B cell (primary cell): ENCODE data around the gene PRRG2. TPM values are rescaled to one million over a fixed set of nuclear protein-coding genes. Genes with fewer than 3 reads are reported as not detected.

ENCODE experiments used
- ATAC-seq: fragments of 200-7000 bp; cut with Tn5 transposase; one replicate; pipeline ENCODE4 v1.10.0; 2021; ENCODE audit warnings: low read depth, mild to moderate bottlenecking, moderate number of reproducible peaks, moderate library complexity
- CTCF ChIA-PET: fragments of 350-600 bp; sonication (Branson Sonifier 250); formaldehyde crosslinking; loops from one replicate; lab custom pipeline; 2021; ENCODE audit warnings: antibody characterized with exemption, inconsistent platforms; lab: Charles Lee
- POLR2A ChIA-PET: fragments of 350-600 bp; sonication (Branson Sonifier 250); formaldehyde crosslinking; loops from one replicate; lab custom pipeline; 2021; ENCODE audit warnings: antibody characterized with exemption; lab: Charles Lee
- DNase-seq: peaks from one replicate; pipeline ENCODE4 v3.0.0; 2013
- H2AFZ ChIP-seq: 2 replicates; pipeline ENCODE4 v1.6.1; 2012; ENCODE audit warnings: mild to moderate bottlenecking, low read depth, low read length; ENCODE audit not compliant: insufficient read depth, poor library complexity, severe bottlenecking
- H3K27ac ChIP-seq, 2 donors: 1 replicate in 1 of 2; 2 replicates in 1 of 2; pipeline ENCODE4 v1.5.1; 2012 to 2013; ENCODE audit warnings: low read length in 2 of 2, mild to moderate bottlenecking in 2 of 2, moderate library complexity in 1 of 2
- H3K27me3 ChIP-seq, 4 experiments: fragments of 200-600 bp in 1 of 4; sonication (generic) in 1 of 4; replicated peaks in 1 of 4; 1 replicate in 2 of 4; 2 replicates in 2 of 4; pipeline versions ENCODE4 v1.6.1 to v1.7.0; 2013 to 2016; ENCODE audit warnings: low read length in 3 of 4, mild to moderate bottlenecking in 2 of 4, mixed read lengths in 1 of 4, moderate library complexity in 1 of 4; ENCODE audit not compliant: insufficient read depth in 4 of 4, control insufficient read depth in 3 of 4; ENCODE audit errors: control extremely low read depth in 1 of 4
- H3K36me3 ChIP-seq, 2 experiments: replicated peaks in 1 of 2; 1 replicate in 1 of 2; 2 replicates in 1 of 2; pipeline versions ENCODE4 v1.6.1 to v1.7.1; 2013; ENCODE audit warnings: low read length in 1 of 2; ENCODE audit not compliant: insufficient read depth in 2 of 2, control insufficient read depth in 1 of 2; ENCODE audit errors: control extremely low read depth in 1 of 2, extremely low read depth in 1 of 2
- H3K4me1 ChIP-seq, 2 donors: fragments of 200-600 bp in 1 of 2; sonication (generic) in 1 of 2; 1 replicate in 1 of 2; 2 replicates in 1 of 2; pipeline versions ENCODE4 v1.5.1 to v1.6.1; 2013 to 2017; ENCODE audit warnings: low read length in 2 of 2; ENCODE audit not compliant: control insufficient read depth in 2 of 2, insufficient read depth in 2 of 2
- H3K4me2 ChIP-seq: replicated peaks from 2 replicates; pipeline ENCODE3; 2012; ENCODE audit warnings: mild to moderate bottlenecking, low read depth, low read length; ENCODE audit not compliant: poor library complexity, severe bottlenecking
- H3K4me3 ChIP-seq, 5 experiments: fragments of 200-600 bp in 1 of 5; sonication (generic) in 1 of 5; 1 replicate in 3 of 5; 2 replicates in 2 of 5; pipeline versions ENCODE4 v1.5.1 to v1.7.0; 2011 to 2016; ENCODE audit warnings: low read length in 4 of 5, mild to moderate bottlenecking in 4 of 5, low read depth in 2 of 5, control low read depth in 1 of 5, moderate library complexity in 1 of 5; ENCODE audit not compliant: insufficient read depth in 1 of 5; ENCODE audit errors: control extremely low read depth in 1 of 5, extremely low read depth in 1 of 5
- H3K79me2 ChIP-seq: fragments of 200-600 bp; sonication (generic); one replicate; pipeline ENCODE4 v1.6.0; 2016; ENCODE audit warnings: low read length; ENCODE audit not compliant: control insufficient read depth, insufficient read depth
- H3K9ac ChIP-seq: fragments of 200-600 bp; sonication (generic); 2 replicates; pipeline ENCODE4 v1.6.1; 2017; ENCODE audit warnings: mild to moderate bottlenecking, low read length, moderate library complexity
- H3K9me3 ChIP-seq, 3 donors: one replicate each; pipeline versions ENCODE4 v1.6.1 to v1.7.1; 2013; ENCODE audit warnings: low read length in 2 of 3; ENCODE audit not compliant: control insufficient read depth in 2 of 3, insufficient read depth in 1 of 3; ENCODE audit errors: control extremely low read depth in 1 of 3
- H4K20me1 ChIP-seq: 2 replicates; pipeline ENCODE4 v1.6.0; 2012; ENCODE audit warnings: mild to moderate bottlenecking, low read length; ENCODE audit not compliant: insufficient read depth, control insufficient read depth, poor library complexity, severe bottlenecking
- H3K27ac Mint-ChIP-seq: one replicate; pipeline ENCODE4 v1.8.0; 2021; ENCODE audit warnings: mixed read lengths
- H3K27me3 Mint-ChIP-seq: one replicate; pipeline ENCODE4 v1.8.0; 2021; ENCODE audit warnings: mixed read lengths
- H3K4me1 Mint-ChIP-seq: one replicate; pipeline ENCODE4 v1.8.0; 2021; ENCODE audit warnings: mixed read lengths
- H3K4me3 Mint-ChIP-seq: one replicate; pipeline ENCODE4 v1.8.0; 2021; ENCODE audit warnings: mixed read lengths
- H3K9me3 Mint-ChIP-seq: one replicate; pipeline ENCODE4 v1.8.0; 2022; ENCODE audit warnings: mixed read lengths; ENCODE audit not compliant: insufficient read depth
- CTCF ChIP-seq: fragments of 200-600 bp; IDR thresholded peaks from one replicate; pipeline ENCODE4 v1.8.0; 2022; ENCODE audit warnings: antibody characterized with exemption, mild to moderate bottlenecking
- EZH2 ChIP-seq: IDR thresholded peaks from 2 replicates; pipeline ENCODE4 v1.6.1; 2012; ENCODE audit warnings: borderline replicate concordance, low read depth, mild to moderate bottlenecking, moderate library complexity, low read length; ENCODE audit not compliant: insufficient read depth, poor library complexity, severe bottlenecking
- WGBS: methylation state at CpG from one replicate; pipeline ENCODE4 v1.1.5; 2013; ENCODE audit warnings: missing lambda C conversion rate; ENCODE audit not compliant: insufficient coverage; 5-methylcytosine and 5-hydroxymethylcytosine counted together
- intact Hi-C: fragments of 100-400 bp; cut with micrococcal nuclease; formaldehyde crosslinking; loops from one replicate; pipeline ENCODE4 v1.10.0; 2022
- polyA plus RNA-seq: library from polyadenylated mRNA; depleted of rRNA; stranded (reverse); fragments of >200 nt; gene quantifications from 2 replicates; pipeline ENCODE4 v1.2.3, GENCODE V29; 2012
- total RNA-seq, 2 donors: library from RNA; stranded (reverse); fragments of 120-200 nt in 1 of 2; gene quantifications; 1 replicate in 1 of 2; 2 replicates in 1 of 2; pipeline versions ENCODE4 v1.2.3 to v1.2.4, GENCODE V29; 2013 to 2022

The PRRG2 gene
- total and polyA plus RNA-seq, 2 donors (not counting 1 experiment from before 2014, with no cell fraction given): 1.1 to 4.4 TPM

GRCh38 chr19:49533551-49534488, 47.3 kb upstream of the PRRG2 start:
- Mint-ChIP-seq H3K4me1 (peaks cover 40% of the 10 kb centered on the region), H3K27ac (peak overlapping the region; percentile 27), H3K9me3 (no peaks in the 10 kb centered on the region), H3K4me3 (peak overlapping the region; percentile 86), H3K27me3 (no peaks in the 10 kb centered on the region)
- Histone ChIP-seq H3K36me3 (no peaks in the 10 kb centered on the region), H2AFZ (peak overlapping the region; percentile 93), H3K4me2 (peak overlapping the region; percentile 96), H3K79me2 (no peaks in the 10 kb centered on the region), H3K9ac (peak overlapping the region; percentile 78), H3K4me1 (peaks cover 32 to 47% of the 10 kb centered on the region in 2 donors), H3K27me3 (peaks cover 0 to 6% (median 1%) of the 10 kb centered on the region in 4 experiments), H3K9me3 (no peaks in the 10 kb centered on the region), H3K4me3 (peak overlapping the region; percentile 16 to 76 (median 61)), H3K27ac (no peak overlapping the region), H4K20me1 (no peaks in the 10 kb centered on the region)
- intact Hi-C loops: no loop called here
- ChIA-PET CTCF (interaction anchor here (0.6 to 6.2 kb wide), 14 partner anchors 13 to 212 kb away, joined by 3 to 59 read pairs (median 4); partner anchors contain the start of gene FCGRT), POLR2A (interaction anchor here (0.6 to 1.2 kb wide), 4 partner anchors 10 to 38 kb away, joined by 3 to 6 read pairs (median 4); partner anchors contain the start of gene RPS11)
- TF ChIP-seq CTCF (peak; percentile 64), EZH2 (no peak)
- DNase-seq: peak; percentile 93
- peak; percentile 85 for ATAC-seq
- under 1% methylated on average over 84 of the region's 87 CpGs for WGBS
